ENCODE measurements around the gene OLFM2.

- no peak for TF ChIP-seq TFCP2L1 (CRISPR knock-in tag; IDR thresholded peaks at IDR 0.05)
- TF ChIP-seq HDAC2 (IDR thresholded peaks at IDR 0.05), result no peak
- TF ChIP-seq SMC3 (IDR thresholded peaks at IDR 0.05), result no peak
- TF ChIP-seq REST (IDR thresholded peaks at IDR 0.05), result no peak
These were observed 127.2 kb downstream of the OLFM2 start for GRCh38 chr19:9808855-9809824.
